Retina (tissue), 1 donor: ENCODE measurements around the gene RNASE11.
A peak's percentile ranks its signal among the peaks of the same experiment; 100 is the strongest.
"Not testable (repeated sequence)": the region's sequence is repeated elsewhere in the genome, so short reads cannot be mapped to it uniquely, and the experiment has no call there.

Experiments
- DNase-seq: peaks from one replicate; pipeline ENCODE4 v3.0.0-alpha.2; 2016

The RNASE11 gene

DNA sequence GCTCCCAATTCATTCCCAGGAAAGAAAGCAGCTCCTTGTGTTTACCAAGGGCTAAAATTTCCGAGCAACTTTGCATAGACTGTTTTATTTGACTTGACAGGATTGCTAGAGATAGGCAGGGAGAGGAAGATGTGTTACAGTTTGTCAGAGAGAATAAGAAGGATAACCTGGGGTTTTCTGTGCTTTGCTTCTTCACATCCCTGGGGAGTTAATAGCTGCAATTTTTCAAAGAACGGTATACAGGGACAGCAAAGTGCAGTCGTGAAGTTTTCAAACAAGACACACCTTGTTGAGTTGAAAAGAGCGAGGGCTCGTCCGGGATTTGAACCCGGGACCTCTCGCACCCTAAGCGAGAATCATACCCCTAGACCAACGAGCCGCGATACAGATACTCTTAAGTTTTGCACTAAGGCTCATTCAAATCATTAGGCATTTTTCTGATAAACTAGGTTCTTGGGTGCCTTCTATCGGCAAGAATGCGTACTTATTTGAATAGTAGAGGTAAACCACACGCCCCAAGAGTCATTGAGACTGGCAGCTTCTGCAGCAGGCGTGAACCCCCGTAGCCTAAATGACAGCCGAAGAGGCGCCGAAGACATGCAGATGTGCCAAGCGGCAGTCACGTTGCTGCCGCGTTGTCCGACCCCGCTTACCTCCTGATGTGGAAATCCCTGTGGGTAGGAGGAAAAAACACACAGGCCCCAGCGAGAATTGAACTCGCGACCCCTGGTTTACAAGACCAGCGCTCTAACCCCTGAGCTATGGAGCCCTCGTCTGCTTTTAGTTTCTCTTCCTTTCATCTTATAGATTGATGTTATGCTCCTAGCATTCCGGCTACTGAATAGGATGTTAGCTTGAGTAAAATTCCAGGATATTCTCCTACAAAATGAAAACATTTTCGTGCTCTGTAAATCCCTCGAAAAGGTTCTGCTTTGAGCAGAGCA, 25.6 kb upstream of the RNASE11 start:
- DNase-seq, result peak; percentile 96

DNA sequence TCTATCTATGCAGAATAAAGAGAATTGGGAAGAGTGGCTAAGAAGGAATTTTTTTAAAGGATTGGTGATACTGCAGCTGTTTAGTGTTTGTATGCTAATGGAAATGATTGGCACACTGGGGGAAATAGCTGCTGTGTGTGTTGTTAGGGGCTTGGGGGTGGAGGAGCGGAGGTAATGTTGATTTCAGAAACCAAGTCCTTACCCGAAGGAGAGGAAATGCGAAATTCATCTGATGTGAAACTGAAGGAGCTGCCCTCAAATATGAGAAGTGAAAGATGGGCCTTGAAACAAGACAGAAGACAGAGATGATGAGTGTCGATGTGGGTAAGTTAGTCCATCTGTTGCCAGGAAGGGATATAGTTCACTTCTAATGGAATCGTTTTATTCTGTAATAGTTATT, 24.6 kb upstream of the RNASE11 start:
- DNase-seq, result no peak

DNA sequence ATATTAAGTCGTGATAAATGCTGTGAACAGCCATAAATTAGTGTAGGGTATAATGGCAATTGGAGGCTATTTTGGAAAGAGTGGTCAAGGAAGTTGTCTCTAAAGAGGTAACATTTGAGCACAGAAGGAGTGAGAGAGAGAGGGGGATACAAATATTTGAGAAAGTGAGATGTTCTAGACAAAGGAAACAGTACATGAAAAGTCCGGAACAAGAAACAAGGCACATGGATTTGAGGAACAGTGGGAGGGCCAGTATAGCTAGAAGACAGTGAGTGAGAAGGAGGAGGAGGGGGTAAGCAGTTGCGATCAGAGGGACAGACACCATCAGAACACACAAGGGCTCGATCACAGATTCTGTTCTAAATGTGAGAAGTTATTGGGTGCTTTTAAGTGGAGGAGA, 23.5 kb upstream of the RNASE11 start:
- no peak for DNase-seq

DNA sequence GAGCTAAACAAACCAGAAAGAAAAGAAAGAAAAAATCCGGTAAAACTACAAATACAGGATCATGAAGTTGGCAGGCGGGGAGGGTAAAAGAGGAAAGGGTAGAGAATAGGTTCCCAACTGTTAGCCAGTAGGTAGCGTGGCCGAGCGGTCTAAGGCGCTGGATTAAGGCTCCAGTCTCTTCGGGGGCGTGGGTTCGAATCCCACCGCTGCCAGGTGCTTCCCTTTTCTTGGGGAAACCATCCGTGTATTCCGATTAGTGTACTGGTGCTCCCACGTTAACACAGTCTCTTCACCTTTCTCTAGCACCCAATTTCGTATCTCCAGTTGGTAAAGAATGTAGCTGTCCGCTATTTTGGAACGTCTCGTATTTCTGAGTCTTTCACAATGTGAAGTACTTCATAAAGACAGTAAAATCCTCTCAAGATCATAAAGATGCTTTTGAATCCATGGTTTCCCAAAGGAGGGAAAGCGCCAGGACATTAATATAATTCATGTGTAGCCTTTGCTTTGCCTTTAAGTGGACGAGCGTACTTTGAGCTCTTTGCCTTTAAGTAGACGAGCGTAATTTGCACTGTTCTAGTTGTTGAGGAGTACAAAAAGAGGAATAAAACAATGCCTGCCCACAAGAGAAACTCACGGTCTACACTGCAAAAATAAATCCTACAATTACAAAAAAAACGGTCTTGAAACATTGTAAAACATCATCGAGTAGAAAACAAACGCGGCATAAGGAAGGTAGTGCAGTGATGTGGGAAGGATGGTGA, 22.4 kb upstream of the RNASE11 start:
- peak; percentile 90 for DNase-seq

DNA sequence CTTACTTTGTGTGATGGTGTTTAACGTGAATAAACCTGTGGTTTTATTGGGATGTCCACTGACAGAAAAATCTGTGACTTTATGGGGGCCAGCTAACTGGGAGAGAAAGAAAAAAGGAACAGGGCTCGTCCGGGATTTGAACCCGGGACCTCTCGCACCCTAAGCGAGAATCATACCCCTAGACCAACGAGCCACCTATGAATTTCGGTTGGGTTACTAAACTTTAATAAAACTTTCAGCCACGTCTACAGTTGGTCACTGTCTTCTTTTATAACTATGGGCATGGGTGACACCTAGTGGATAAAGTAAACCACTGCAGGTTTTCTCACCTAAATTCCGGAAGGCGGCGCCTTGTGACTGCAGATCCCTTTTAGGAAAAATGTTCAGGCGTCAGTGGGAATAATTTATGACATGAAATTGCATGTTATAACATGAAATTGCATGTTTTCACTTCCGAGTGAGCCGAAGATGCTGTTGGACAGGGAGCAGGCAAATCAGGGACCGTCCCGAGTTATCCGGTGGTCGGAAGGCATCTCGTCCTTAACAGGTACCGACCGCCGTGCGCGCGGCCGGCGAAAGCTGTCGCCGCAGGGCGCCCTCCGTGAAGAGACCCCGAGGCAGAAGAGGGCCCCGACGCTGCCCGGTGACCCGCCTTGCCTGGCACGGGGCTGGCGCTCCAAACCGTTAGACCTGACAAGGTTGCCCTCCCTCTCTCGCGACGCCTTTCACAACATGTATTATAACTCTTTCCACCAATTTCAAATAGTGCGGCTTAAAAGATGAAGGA, 21.6 kb upstream of the RNASE11 start:
- peak; percentile 89 for DNase-seq

DNA sequence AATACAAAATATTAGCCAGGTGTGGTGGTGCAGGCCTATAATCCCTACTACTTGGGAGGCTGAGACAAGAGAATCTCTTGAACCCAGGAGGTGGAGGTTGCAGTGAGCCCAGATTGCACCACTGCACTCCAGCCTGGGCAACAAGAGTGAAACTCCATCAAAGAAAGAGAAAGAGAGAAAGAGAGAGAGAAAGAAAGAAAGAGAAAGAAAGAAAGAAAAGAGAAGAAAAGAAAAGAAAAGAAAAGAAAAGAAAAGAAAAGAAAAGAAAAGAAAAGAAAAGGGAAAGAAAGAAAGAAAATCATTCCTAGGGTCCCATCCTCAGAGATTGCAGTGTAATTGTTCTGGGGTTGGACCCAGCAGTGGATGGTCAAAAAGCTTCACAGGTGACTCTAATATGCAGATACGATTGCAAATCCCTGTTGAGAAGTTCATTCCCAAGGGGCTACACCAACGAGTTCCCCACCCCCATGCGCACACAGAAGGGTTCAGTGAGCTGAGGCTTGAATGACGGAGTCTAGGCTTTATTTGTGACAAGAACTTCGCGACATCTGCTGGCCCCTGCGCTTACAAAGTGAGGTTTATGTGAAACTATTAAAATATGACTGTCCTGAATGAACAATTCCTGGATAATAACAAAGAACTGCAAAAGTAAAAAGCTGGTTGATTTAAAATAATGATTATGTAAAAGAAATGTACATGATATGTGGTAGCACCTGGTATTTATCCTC, 20.7 kb upstream of the RNASE11 start:
- no peak for DNase-seq

DNA sequence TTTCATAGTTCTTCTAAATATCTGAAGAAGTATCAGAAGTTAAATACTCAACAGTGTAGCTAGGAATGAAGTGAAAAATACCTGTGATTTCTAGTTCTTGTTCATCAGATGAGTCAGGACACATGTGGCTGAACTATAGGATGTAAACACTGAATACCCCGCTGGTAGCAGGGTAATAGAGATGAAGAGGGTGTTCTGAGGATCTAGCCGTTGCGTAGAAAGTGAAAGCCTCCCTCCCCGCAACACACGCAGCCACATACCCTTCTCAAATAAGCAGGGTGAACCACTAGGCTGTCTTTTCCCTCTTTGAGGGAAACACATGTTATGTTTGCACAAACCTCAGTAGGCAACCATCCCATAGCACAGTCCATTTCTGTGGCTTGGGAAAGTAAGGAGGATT, 19.8 kb upstream of the RNASE11 start:
- DNase-seq, result no peak

DNA sequence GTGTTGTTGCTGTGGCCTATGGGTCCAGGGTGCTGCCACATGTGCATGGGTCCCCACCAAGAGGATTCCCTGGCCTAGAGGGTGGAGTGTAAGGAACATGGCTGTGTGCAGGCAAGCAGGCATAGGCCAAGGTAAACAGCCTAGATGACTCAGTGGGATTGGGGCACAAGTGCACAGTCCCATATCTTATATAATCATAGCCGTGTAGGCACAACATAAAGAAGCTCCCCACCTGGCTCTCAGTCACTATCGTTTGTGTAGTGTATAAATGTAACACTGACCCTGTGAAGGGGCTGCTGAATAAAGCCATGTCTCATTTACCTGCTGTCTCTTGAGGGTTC, 19.1 kb upstream of the RNASE11 start:
- DNase-seq, result no peak

DNA sequence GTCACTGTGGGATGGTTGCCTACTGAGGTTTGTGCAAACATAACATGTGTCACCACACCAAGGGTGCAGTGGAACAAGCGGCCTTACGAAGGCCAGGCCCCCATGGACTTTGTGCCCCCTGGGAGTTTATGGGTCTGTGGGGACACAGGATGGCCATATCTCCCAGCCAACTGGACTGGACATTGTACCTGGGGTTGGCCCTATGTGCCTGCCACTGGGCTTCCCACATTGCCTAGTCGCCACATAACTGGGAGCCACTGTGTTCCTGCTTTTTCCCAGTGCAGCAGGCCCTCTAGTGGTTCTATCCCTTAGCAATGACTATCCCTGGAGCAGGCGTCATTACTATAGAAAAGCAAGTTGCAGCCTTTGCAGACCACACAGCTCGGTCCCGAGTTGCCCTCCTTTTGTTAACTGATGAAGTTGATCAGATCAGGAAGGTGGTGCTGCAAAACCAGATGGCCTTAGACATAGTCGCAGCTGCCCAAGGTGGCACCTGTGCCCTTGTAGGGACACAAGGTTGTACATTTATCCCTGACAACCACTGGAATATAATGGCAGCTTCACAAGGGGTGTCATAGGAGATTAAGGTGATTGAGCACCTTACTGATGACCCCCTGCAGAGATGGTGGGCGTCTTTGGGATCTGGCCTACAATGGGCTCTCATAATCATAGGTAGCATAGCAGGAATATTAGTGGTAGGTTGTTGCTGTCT, 18.5 kb upstream of the RNASE11 start:
- DNase-seq, result peak; percentile 30

DNA sequence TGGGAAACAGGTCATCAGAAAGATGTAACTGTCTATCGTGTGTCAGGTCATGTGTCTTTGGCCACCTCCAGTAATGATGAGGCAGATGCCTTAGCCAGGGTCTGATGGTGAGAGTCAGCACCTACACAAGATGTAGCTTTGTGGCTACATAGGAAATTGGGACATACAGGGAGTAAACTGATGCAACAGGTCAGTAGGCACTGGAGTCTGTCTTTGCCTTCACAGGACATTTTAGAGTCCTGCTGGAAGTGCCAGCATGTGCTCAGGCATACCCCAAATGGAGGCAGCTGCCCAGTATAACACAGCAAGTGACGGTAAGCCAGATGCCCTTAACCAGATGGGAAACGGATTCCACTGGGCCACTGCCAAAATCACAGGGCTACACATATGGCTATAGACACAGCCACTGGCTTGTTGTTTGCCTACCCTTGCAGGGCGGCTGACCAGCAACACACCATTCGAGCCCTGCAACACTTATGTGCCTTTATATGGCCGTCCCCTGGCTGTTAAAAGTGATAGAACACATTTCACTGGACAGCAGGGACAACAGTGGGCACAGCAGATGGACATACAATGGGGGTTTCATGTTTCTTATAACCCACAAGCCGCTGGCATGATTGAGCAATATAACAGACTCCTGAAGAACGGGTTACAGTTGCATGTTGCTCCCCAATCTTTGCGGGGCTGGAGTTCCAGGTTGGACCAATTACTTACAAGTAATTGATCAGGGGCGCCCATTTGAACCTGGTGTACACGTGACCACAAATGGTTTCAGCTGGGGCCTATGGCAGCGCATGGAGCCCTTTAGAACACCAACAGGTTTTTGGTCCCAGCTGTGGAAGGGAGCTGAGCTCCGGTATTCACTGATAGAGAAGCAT, 16.3 kb upstream of the RNASE11 start:
- no peak for DNase-seq

DNA sequence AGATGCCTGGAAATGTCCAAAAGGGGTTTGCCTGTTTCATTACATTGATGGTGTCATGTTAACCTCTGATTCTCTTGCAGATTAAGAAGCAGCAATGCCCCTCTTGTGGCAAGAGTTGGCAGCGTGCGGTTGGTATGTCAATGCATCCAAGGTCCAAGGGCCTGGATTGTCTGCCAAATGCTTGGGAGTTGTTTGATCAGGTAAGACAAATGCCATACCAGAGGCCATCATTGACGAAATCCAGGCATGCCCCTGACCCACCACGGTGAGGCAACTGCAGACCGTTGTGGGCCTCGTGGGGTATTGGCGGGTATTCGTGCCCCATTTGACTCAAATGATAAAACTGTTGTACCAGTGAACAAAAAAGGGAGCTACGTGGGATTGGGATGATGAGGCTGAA, 14.8 kb upstream of the RNASE11 start:
- no peak for DNase-seq

DNA sequence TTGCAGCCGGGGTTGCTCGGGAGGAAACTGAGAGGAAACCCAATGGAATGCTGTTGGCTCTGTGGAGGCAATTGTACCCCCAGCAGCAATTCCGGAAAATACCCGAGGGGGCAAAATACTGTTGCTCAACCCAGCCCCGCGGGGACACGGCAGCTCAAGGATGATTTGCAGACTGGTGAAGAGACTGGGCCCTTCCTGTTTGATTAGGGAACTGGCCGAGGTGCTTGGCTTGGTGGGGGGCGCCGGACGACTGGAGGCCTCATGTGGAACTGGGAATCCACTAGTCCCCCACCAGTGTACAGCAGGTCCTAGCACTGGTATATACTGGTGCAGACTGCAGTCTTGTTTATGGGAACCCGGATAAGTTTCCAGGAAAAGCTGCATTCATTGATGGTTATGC, 13.7 kb upstream of the RNASE11 start:
- no peak for DNase-seq

DNA sequence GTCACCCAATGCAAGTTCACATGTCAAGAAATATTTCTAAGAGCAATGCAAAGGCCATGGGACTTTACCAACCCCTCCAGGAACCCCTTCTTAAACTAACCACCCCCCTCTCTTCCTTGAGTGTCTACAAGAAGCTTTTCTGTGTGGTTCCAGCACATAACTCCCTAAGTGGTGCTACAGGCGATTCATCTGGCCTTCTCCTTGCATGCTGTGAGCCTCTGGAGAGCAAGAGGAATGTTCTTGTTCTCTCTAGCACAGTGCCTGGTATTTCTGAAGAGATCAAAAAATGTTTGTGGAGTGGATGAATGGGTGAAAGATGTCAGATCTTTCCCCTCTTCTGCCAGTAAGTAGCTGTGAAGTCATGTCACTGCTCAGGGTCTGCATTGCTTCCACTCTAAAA, 9.3 kb upstream of the RNASE11 start:
- DNase-seq, result no peak

DNA sequence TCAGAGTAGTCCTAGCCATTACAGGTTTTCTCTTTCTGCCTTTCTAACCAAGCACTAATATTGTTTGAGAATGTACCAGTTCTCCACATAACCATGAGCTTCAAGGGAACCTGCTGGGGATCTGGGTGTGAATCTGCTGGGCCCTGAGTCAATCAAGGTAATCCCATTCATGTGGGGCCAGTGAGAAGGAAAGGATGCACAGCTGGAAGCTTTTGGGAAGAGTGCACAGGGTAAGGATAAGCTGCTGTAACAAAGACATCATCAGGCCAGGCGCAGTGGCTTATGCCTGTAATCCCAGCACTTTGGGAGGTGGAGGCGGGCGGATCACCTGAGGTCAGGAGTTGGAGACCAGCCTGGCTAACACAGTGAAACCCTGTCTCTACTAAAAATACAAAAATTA, 7.9 kb upstream of the RNASE11 start:
- DNase-seq, result not testable (repeated sequence)

DNA sequence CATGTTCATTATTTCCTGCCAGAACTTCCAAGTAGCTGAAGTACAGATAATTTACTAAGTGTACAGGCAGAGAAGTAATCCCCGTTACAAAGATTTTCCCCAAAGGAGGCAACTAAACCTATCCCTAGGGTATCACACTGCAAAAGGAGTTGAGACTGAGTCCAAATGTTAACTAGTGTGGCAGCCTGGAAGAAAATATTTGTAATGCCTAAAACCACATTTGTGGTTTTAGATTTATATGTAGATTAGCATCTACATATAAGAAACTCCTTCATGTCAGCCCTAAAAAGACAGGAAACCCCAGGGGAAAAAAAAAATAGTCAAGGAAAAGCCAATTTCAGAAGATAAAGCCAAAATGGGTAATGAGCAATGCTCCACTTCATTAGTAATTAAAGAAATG, 4.8 kb upstream of the RNASE11 start:
- no peak for DNase-seq

DNA sequence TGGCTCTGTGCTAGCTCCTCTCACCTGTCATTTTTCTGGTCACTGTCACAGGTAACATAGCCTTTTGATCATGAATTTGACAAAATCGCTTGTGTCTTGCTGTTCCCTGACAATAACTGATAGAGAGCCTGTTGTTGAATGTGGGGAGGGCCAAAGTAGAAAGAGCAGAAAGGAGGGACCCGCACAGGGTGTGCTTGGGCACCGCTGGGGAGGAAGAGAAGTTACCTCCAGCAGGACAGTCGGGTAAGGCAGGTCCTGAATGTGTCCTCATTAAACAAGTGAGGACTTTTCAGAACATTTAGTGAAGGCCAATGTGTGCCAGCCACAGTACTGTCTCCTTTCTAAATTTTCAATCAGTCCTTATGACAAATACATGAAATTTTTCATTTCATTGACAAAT, 3.4 kb upstream of the RNASE11 start, which contains the start of gene RNASE12:
Gene RNASE12 (minus strand): TSS at position 142 of the 400 bp plus-strand sequence. CDS start 653 bp downstream, outside the sequence.
- DNase-seq, result no peak

DNA sequence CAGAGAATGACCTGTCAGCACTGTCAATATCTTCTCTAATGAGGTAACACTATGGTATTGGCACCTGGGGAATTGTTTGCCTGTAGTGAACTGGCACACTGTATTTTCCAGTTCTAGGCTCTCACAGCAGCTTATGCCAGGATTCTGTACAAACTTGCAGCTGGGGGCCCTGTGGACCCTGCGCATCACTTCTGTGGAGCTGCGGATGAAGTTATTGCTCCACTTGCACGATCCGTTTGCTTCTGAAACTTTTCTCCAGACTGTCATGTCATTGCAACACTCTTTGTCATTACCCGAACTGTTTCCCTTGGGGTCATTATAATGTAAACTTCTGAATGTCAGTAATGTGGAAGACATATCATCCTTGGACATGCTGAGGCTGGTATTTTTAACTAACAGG, 3.9 kb downstream of the RNASE11 start:
- DNase-seq, result no peak

DNA sequence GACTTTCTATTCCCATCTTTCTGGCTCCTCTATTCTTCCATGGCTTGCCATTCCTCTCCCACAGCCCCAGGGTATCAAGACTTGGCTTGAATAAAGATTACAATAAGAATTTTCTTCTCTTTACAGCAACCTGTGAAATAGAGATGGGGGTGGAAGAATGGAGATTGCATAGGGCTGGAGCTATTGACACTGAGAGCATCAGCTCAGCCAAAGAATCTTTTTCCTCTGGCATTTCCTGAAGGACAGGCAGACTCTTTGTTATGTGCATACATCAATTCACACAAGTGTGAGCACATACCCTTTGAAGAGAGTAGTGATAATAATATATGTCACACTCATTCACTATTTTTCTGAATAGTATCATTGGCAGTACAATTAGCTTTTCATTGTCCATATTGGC, 4.7 kb downstream of the RNASE11 start:
- DNase-seq, result no peak

DNA sequence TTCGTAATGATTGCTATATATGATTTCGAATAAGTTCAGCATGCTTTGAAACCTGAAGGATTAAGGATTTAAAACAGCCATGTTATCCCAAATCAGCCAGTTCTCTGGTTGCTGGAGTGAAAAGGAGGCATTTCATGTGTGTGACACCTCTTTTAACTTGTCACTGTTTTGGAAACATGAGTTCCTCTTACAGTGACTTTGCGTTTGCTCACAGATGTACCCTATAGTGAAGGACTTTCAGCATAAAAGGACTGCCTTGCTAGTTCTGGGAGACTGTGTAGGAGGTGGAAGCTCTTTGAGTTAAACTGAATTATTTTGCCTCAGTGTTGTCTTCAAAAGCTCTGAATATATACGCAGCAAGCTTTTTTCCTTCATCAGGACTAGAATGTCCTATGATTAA, 7.6 kb downstream of the RNASE11 start:
- no peak for DNase-seq

DNA sequence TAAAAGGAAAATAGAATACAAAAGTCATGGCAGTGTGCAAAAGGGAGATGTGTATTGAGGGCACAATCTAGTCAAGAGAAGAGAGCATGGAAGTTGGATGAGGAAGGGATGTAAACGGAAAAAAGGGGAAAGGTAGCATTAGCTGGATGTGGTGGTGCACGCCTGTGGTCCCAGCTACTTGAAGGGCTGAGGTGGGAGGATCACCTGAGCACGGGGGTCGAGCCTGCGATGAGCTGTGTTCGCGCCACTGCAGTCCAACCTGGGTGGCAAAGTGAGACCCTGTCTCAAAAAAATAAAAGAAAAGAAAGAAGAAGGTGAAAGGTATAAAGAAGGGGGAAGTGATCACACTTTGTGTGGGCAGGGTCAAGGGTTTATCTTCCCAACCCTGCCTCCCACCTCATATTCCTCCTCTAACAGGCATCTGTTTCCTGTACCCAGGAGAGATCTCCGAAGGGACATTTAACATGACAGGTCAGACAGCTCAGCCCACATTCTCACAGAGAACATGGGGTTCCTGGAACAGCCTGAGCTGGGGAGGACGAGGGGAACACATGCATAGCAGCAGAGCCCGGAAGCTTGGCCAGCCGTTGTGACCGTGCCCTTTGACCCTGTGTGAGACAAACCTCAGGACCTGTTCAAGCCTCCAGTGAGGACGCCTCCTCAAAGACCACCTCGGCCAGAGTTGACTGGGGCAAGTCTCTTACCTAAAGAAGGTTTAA, 8.9 kb downstream of the RNASE11 start:
- DNase-seq, result no peak
